ENCODE measurements around the gene MTHFD2.

- TF ChIP-seq CTCF (IDR thresholded peaks at IDR 0.05; ENCODE audit: low read depth, low read length, poor library complexity, severe bottlenecking): no peak
- TF ChIP-seq EZH2phosphoT487 (IDR thresholded peaks at IDR 0.05; ENCODE audit: borderline replicate concordance, low read length): no peak
Observed at GRCh38 chr2:74199871-74200305, 1.5 kb downstream of the MTHFD2 start.

All from DOHH2 (cell line).